ENCODE results near the gene HHAT. TPM values are rescaled to one million over a fixed set of nuclear protein-coding genes. Genes with fewer than 3 reads are reported as not detected.

The HHAT gene
- polyA plus RNA-seq, 1 donor (not counting 4 experiments of a cell fraction or from before 2014, with no cell fraction given): 3.8 TPM

GRCh38 chr1:210437781-210438180, 109.1 kb downstream of the HHAT start:
- H3K27me3 ChIP-seq (ENCODE audit: control insufficient read depth, extremely low read depth, insufficient read depth, low read length): no peaks in the 10 kb centered on the region
- FAIRE-seq (no peak), DNase-seq (ENCODE audit: low read depth, low spot score) (no peak)
- TF ChIP-seq EZH2 (IDR thresholded peaks at IDR 0.05; ENCODE audit: low read length) (no peak), CTCF (optimal IDR thresholded peaks at IDR 0.05 in 1 of 3, IDR thresholded peaks at IDR 0.05 in 1 of 3, conservative IDR thresholded peaks at IDR 0.05 in 1 of 3; ENCODE audit: extremely low read depth in 1 of 3, insufficient read depth in 2 of 3, low read length in 3 of 3) (no peak)
- no peaks in the 10 kb centered on the region for H3K9me3 ChIP-seq (ENCODE audit: control insufficient read depth, low read depth, low read length)
- dilution Hi-C loops (cut with MboI; ENCODE audit: extremely low pct_ligation_motif_present, low sequenced_read_pairs): no loop called here
- H3K27ac ChIP-seq (ENCODE audit: control insufficient read depth, insufficient read depth, low read length): no peak overlapping the region
- H3K4me1 ChIP-seq (ENCODE audit: control insufficient read depth, extremely low read depth, insufficient read depth, low read length): peaks cover 19% of the 10 kb centered on the region
- H3K9ac ChIP-seq (ENCODE audit: control insufficient read depth, extremely low read depth, insufficient read depth, low read length): no peak overlapping the region
- H3K4me2 ChIP-seq (ENCODE audit: control insufficient read depth, extremely low read depth, insufficient read depth, low read depth, low read length): no peak overlapping the region
- no peaks in the 10 kb centered on the region for H3K36me3 ChIP-seq (ENCODE audit: control insufficient read depth in 2 of 2, extremely low read depth in 1 of 2, insufficient read depth in 2 of 2, low read length in 2 of 2)
- H3K4me3 ChIP-seq (ENCODE audit: control insufficient read depth in 2 of 3, extremely low read depth in 1 of 3, insufficient read depth in 2 of 3, low read depth in 1 of 3, low read length in 3 of 3): no peak overlapping the region
- no peaks in the 10 kb centered on the region for H3K79me2 ChIP-seq (ENCODE audit: control insufficient read depth, insufficient read depth, low read length)
- no peaks in the 10 kb centered on the region for H4K20me1 ChIP-seq (ENCODE audit: control insufficient read depth, extremely low read depth, insufficient read depth, low read length)
- H3K9me1 ChIP-seq (ENCODE audit: control insufficient read depth, extremely low read depth, insufficient read depth, low read length): no peaks in the 10 kb centered on the region
- H2AFZ ChIP-seq (ENCODE audit: control insufficient read depth, low read length): no peak overlapping the region

- Histone ChIP-seq H3K9me3 (ENCODE audit: control insufficient read depth, low read depth, low read length) (no peaks in the 10 kb centered on the region), H3K9me1 (ENCODE audit: control insufficient read depth, extremely low read depth, insufficient read depth, low read length) (no peaks in the 10 kb centered on the region), H3K4me3 (ENCODE audit: control insufficient read depth in 2 of 3, extremely low read depth in 1 of 3, insufficient read depth in 2 of 3, low read depth in 1 of 3, low read length in 3 of 3) (peak overlapping the region in 1 of 3 experiments; percentile 26), H3K79me2 (ENCODE audit: control insufficient read depth, insufficient read depth, low read length) (no peaks in the 10 kb centered on the region), H3K36me3 (ENCODE audit: control insufficient read depth in 2 of 2, extremely low read depth in 1 of 2, insufficient read depth in 2 of 2, low read length in 2 of 2) (no peaks in the 10 kb centered on the region), H3K4me1 (ENCODE audit: control insufficient read depth, extremely low read depth, insufficient read depth, low read length) (peaks cover 19% of the 10 kb centered on the region), H3K9ac (ENCODE audit: control insufficient read depth, extremely low read depth, insufficient read depth, low read length) (peak overlapping the region; percentile 34), H3K27ac (ENCODE audit: control insufficient read depth, insufficient read depth, low read length) (peak overlapping the region; percentile 15), H3K27me3 (ENCODE audit: control insufficient read depth, extremely low read depth, insufficient read depth, low read length) (no peaks in the 10 kb centered on the region), H3K4me2 (ENCODE audit: control insufficient read depth, extremely low read depth, insufficient read depth, low read depth, low read length) (peak overlapping the region; percentile 26), H4K20me1 (ENCODE audit: control insufficient read depth, extremely low read depth, insufficient read depth, low read length) (no peaks in the 10 kb centered on the region), H2AFZ (ENCODE audit: control insufficient read depth, low read length) (no peak overlapping the region)
- dilution Hi-C loops (cut with MboI; ENCODE audit: extremely low pct_ligation_motif_present, low sequenced_read_pairs): no loop called here
- DNase-seq (ENCODE audit: low read depth, low spot score): peak; percentile 88
- no peak for TF ChIP-seq EZH2 (IDR thresholded peaks at IDR 0.05; ENCODE audit: low read length)
- peak; percentile 79 for FAIRE-seq
Measured at GRCh38 chr1:210438928-210439841, 110.5 kb downstream of the HHAT start.
